ENCODE data around the gene FPR3.

FPR3 gene

GRCh38 chr19:51807111-51807701, 12.2 kb downstream of the FPR3 start:
- no peak for DNase-seq (ENCODE audit: low spot score)

DNA sequence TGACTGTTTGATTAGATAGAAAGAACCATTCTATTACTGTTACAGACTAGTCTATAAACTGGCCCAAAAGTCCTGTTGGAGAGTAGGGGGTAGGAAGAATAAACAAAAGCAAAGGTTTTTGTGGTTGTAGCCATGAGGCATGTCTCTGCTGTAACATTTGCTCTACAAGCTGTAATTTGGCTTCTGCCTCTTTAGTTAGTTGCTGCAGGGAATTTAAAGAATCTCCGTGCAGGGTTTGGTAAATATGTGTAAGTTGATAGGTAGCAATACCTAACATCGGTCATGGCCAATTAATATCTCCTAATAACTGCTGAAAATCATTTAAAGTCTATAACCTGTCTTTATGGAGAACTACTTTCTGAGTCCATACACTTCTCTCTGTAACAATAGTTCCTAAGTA, 13.0 kb downstream of the FPR3 start:
- no peak for DNase-seq (ENCODE audit: low spot score)

GRCh38 chr19:51808333-51808986, 13.5 kb downstream of the FPR3 start:
- no peak for DNase-seq (ENCODE audit: low spot score)

GRCh38 chr19:51809787-51810186, 14.8 kb downstream of the FPR3 start:
- no peak for DNase-seq (ENCODE audit: low spot score)

DNA sequence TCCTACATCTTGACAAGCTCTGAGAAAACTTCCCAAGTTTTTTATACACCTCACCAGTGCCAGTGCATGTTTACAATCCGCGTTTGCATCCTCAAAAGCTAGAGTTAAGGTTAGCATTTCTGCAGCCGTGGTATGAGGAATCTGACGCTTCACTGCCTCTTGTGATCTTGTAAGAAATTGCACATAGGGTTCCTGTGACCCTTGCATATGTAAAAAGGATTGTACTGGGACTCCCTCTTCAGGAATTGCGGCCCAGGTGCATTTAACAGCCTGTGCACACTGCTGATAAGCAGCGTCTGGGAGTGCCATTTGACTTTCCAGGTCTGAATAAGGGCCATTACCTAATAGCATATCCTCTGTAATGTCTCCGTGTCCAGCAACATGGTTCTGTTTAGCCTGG, 15.3 kb downstream of the FPR3 start:
- no peak for DNase-seq (ENCODE audit: low spot score)

- DNase-seq (ENCODE audit: low spot score) = peak; percentile 14
Measured at GRCh38 chr19:51811344-51811743, 16.4 kb downstream of the FPR3 start.

- no peak for DNase-seq (ENCODE audit: low spot score)
Measured at GRCh38 chr19:51815043-51815442, 20.1 kb downstream of the FPR3 start.

GRCh38 chr19:51816711-51817110, 21.8 kb downstream of the FPR3 start:
- DNase-seq (ENCODE audit: low spot score) = no peak

- no peak for DNase-seq (ENCODE audit: low spot score)
Measured at GRCh38 chr19:51820011-51820410, 25.1 kb downstream of the FPR3 start.

DNA sequence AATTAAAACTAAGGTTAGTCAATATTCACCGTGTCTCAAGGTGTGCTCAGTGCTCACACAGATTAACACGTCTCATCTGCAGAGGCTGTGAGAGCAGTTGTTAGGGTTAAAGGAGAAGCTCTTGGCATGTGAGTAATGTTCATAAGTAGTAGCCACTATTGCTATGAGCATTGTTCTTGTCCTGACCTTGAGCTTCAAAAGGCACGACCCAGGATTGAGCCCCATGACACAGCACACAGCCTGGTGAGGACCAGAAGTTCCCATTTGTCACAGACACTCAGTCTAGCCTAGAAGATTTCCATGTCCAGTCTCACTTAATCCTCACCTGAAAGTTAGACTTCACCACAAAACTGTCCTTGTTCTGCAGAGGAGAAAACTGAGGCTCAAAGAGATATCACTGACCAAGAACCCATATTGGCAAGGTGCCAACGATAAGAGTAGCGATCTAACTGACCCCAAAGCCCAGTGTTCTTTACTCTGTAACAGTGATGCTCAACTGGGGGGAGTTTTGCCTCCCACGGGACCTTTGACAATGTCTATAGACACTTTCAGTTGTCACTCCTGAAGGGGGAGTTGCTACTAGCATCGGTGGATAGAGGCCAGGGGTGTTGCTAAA, 26.0 kb downstream of the FPR3 start:
- DNase-seq (ENCODE audit: low spot score) = no peak

GRCh38 chr19:51821456-51821855, 26.5 kb downstream of the FPR3 start:
- no peak for DNase-seq (ENCODE audit: low spot score)

DNA sequence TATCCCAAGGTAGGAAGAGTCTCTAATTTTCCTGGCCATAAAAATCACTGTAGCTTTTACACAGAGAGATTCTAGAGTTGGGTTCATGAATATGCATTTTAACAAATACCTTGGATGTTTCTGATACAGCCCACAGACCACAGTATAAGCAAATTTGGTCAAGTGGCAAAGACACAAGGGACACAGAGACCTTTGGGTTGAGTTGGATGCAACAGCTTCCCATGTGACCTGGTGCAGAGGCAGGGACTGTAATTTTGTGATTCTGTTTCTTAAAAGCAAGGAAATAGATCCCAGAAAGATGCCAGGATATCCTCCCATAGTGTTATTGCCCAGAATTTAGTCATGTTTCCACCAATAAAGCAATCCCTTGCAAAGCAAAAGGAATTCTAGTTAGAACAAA, 27.0 kb downstream of the FPR3 start:
- no peak for DNase-seq (ENCODE audit: low spot score)

DNA sequence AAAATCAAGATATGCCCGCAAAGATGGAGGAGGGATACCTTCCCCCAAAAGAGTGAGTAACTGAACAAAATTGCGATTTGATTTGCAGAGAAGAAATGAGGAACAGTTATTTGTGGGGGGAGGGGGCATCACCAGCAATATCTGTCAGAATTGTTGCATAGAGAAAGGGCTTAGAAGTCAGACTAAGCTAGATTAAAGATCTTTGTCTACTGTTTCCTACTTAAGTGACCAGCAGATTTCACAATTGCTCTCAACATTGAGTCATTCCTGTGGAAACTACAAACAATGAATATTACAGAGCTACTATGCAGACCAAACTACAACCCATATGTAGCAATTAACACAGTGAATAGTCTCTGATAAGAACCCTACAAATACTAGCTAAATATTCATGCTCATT, 27.4 kb downstream of the FPR3 start:
- DNase-seq (ENCODE audit: low spot score) = no peak

- DNase-seq (ENCODE audit: low spot score) = no peak
Measured at GRCh38 chr19:51822946-51823345, 28.0 kb downstream of the FPR3 start.

DNA sequence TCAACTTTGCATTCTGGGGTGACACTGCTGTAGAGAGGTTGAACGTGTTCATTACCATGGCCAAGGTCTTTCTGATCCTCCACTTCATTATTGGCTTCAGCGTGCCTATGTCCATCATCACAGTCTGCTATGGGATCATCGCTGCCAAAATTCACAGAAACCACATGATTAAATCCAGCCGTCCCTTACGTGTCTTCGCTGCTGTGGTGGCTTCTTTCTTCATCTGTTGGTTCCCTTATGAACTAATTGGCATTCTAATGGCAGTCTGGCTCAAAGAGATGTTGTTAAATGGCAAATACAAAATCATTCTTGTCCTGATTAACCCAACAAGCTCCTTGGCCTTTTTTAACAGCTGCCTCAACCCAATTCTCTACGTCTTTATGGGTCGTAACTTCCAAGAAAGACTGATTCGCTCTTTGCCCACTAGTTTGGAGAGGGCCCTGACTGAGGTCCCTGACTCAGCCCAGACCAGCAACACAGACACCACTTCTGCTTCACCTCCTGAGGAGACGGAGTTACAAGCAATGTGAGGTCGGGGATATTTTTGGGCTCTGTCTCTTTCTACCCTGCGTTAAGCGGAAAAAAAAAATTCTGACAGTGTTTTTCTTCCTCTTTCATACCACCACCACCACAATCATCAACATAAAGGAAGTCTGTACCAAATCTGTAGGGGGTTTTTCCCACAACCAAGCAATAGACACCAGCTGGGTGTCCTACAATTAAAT, 29.5 kb downstream of the FPR3 start:
- peak; percentile 6 for DNase-seq (ENCODE audit: low spot score)

DNA sequence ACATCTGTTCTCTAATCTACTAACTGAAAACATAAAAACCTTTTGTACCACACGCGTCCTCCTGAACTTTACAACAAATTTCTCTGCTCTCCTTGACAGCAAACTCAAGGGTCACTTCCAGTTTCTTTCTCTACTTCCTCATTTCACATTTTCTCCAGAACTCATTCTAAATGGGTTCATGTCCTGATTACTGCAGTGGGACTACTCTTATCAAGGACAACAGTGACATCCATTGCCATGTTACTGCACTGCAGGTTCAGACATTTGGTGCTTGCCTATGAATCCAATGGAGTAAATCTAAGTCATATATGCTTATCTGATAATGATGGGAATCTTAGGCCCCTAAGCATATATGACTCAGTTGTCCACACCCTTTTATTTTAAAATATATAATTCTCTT, 35.3 kb downstream of the FPR3 start:
- DNase-seq (ENCODE audit: low spot score) = peak; percentile 26

DNA sequence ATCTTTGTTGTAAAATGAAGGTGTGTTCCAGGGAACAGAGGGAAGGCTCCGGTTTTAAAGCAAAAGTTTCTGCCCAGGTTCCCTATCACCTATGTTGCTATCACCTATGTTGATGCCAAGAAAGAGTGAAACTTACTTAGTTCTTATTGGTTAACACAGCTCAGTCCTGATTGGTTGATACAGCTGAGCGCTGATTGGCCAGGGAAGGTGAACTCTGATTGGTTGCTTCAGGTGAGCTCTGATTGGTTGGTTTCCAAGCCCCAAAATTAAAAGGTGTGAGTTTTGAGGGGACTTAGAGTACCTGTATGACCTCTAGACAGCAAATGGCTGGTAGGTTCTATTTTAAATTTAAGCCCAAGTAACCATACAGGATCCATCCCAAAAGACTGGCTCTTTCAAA, 42.2 kb downstream of the FPR3 start:
- DNase-seq (ENCODE audit: low spot score) = no peak

- DNase-seq (ENCODE audit: low spot score) = no peak
Measured at GRCh38 chr19:51861870-51862622, 67.1 kb downstream of the FPR3 start.

GRCh38 chr19:51873097-51873496, 78.1 kb downstream of the FPR3 start:
- no peak for DNase-seq (ENCODE audit: low spot score)

Data from CD4-positive, alpha-beta T cell treated with Interleukin-2 at 100 ng/mL for 4 hours (primary cell).